Measurements from ENCODE around the gene LY6G6C.
"Not testable (repeated sequence)": the region's sequence is repeated elsewhere in the genome, so short reads cannot be mapped to it uniquely, and the experiment has no call there.

GRCh38 chr6:31709157-31709556 lies 12.4 kb downstream of the LY6G6C start:
- not testable (repeated sequence) for TF ChIP-seq CTCF (IDR thresholded peaks at IDR 0.05; ENCODE audit: low read depth, low read length, poor library complexity, severe bottlenecking); EZH2phosphoT487 (IDR thresholded peaks at IDR 0.05; ENCODE audit: borderline replicate concordance, low read length)
